HG03565 (cell line): ENCODE measurements around the gene TCF3.
"Not testable (repeated sequence)": the region's sequence is repeated elsewhere in the genome, so short reads cannot be mapped to it uniquely, and the experiment has no call there.

Experiments used
- ATAC-seq: cut with Tn5 transposase; IDR thresholded peaks from one replicate; pipeline ENCODE4 v1.9.1; 2021; ENCODE audit warnings: mild to moderate bottlenecking, moderate library complexity; ENCODE audit not compliant: unreplicated experiment

Gene TCF3

GRCh38 chr19:1652471-1653299 lies at the start of gene TCF3:
Gene TCF3, minus strand, starts transcription at chr19:1652615. Its CDS starts 2,367 bp downstream, at chr19:1650248.
- peak; percentile 70 for ATAC-seq

- no peak for ATAC-seq
These were observed 48.6 kb upstream of the TCF3 start for GRCh38 chr19:1700733-1701663.

- ATAC-seq: no peak
These were observed 47.8 kb upstream of the TCF3 start for GRCh38 chr19:1699998-1700732.

GRCh38 chr19:1699386-1699785 lies 47.0 kb upstream of the TCF3 start:
- ATAC-seq: no peak

GRCh38 chr19:1698636-1699035 lies 46.2 kb upstream of the TCF3 start:
- ATAC-seq: no peak

- ATAC-seq: not testable (repeated sequence)
These were observed 43.1 kb upstream of the TCF3 start for GRCh38 chr19:1695481-1695880.

GRCh38 chr19:1691589-1692290 lies 39.3 kb upstream of the TCF3 start:
- no peak for ATAC-seq

- ATAC-seq: no peak
These were observed 38.4 kb upstream of the TCF3 start for GRCh38 chr19:1690699-1691307.

- ATAC-seq: not testable (repeated sequence)
These were observed 33.4 kb upstream of the TCF3 start for GRCh38 chr19:1685785-1686184.

- no peak for ATAC-seq
These were observed 32.6 kb upstream of the TCF3 start for GRCh38 chr19:1685046-1685445.

GRCh38 chr19:1684573-1684912 lies 32.1 kb upstream of the TCF3 start:
- no peak for ATAC-seq

GRCh38 chr19:1683869-1684572 lies 31.6 kb upstream of the TCF3 start:
- ATAC-seq: no peak

GRCh38 chr19:1680976-1681375 lies 28.6 kb upstream of the TCF3 start:
- no peak for ATAC-seq

GRCh38 chr19:1678073-1678472 lies 25.7 kb upstream of the TCF3 start:
- ATAC-seq: no peak

- ATAC-seq: no peak
These were observed 24.2 kb upstream of the TCF3 start for GRCh38 chr19:1676351-1677266.

GRCh38 chr19:1675633-1676350 lies 23.4 kb upstream of the TCF3 start:
- no peak for ATAC-seq

GRCh38 chr19:1674293-1674679 lies 21.9 kb upstream of the TCF3 start:
- ATAC-seq: no peak
